OCI-LY7 (cell line): ENCODE results near the gene GRIN3B. TPM values are rescaled to one million over a fixed set of nuclear protein-coding genes. Genes with fewer than 3 reads are reported as not detected.

Source experiments
- BruUV-seq: library from RNA; stranded (reverse); fragments of 400-500 nt; replicated peaks from 2 replicates; lab custom pipeline; 2021; lab: Mats Ljungman, UMichigan
- CTCF ChIA-PET: fragments of 300-600 bp; sonication (Branson Sonifier 250); formaldehyde crosslinking; loops from one replicate; lab custom pipeline; 2022; ENCODE audit warnings: antibody characterized with exemption; ENCODE audit not compliant: unreplicated experiment; lab: Charles Lee
- POLR2A ChIA-PET: fragments of 300-600 bp; sonication (Branson Sonifier 250); formaldehyde crosslinking; loops from one replicate; lab custom pipeline; 2022; ENCODE audit warnings: antibody characterized with exemption; lab: Charles Lee
- DNase-seq: peaks from one replicate; pipeline ENCODE4 v3.0.0-alpha.2; 2015; ENCODE audit warnings: low spot score
- H2AFZ ChIP-seq: fragments of 200-600 bp; sonication (generic), shearing (Covaris generic); 2 replicates; pipeline ENCODE4 v1.6.1; 2014; ENCODE audit warnings: mild to moderate bottlenecking, antibody characterized with exemption, low read length, moderate library complexity
- H3K27ac ChIP-seq: fragments of 200-600 bp; sonication (generic); 2 replicates; pipeline ENCODE4 v1.5.1; 2014; ENCODE audit warnings: mixed run types, low read depth, mild to moderate bottlenecking, moderate library complexity, low read length, inconsistent platforms; ENCODE audit not compliant: poor library complexity, severe bottlenecking
- H3K36me3 ChIP-seq: fragments of 200-600 bp; sonication (generic); 2 replicates; pipeline ENCODE4 v1.6.1; 2014; ENCODE audit warnings: mild to moderate bottlenecking, antibody characterized with exemption, low read length, moderate library complexity, mixed read lengths; ENCODE audit not compliant: insufficient read depth
- H3K4me1 ChIP-seq: fragments of 200-600 bp; sonication (generic); 2 replicates; pipeline ENCODE4 v1.5.1; 2014; ENCODE audit warnings: mild to moderate bottlenecking, low read length; ENCODE audit not compliant: insufficient read depth, poor library complexity, severe bottlenecking
- H3K4me2 ChIP-seq: fragments of 200-600 bp; sonication (generic); 2 replicates; pipeline ENCODE4 v1.6.1; 2014; ENCODE audit warnings: mild to moderate bottlenecking, low read length
- H3K4me3 ChIP-seq: fragments of 200-600 bp; sonication (generic); 2 replicates; pipeline ENCODE4 v1.5.1; 2014; ENCODE audit warnings: mild to moderate bottlenecking, low read depth, low read length; ENCODE audit not compliant: poor library complexity, severe bottlenecking
- H3K79me2 ChIP-seq: fragments of 200-600 bp; sonication (generic); 2 replicates; pipeline ENCODE4 v1.6.1; 2016; ENCODE audit warnings: low read depth, mild to moderate bottlenecking, low read length, moderate library complexity, mixed read lengths; ENCODE audit not compliant: insufficient read depth
- H3K9me2 ChIP-seq: fragments of 200-600 bp; sonication (generic); 2 replicates; pipeline ENCODE4 v1.6.1; 2016; ENCODE audit warnings: mild to moderate bottlenecking, low read length, mixed read lengths; ENCODE audit not compliant: insufficient read depth
- H3K9me3 ChIP-seq: fragments of 200-600 bp; sonication (generic); 2 replicates; pipeline ENCODE4 v1.6.1; 2014; ENCODE audit warnings: mild to moderate bottlenecking, mixed run types, low read length, mixed read lengths
- H4K20me1 ChIP-seq: fragments of 200-600 bp; sonication (generic); 2 replicates; pipeline ENCODE4 v1.6.1; 2014; ENCODE audit warnings: mild to moderate bottlenecking, antibody characterized with exemption, low read length, moderate library complexity, mixed read lengths; ENCODE audit not compliant: insufficient read depth
- CTCF ChIP-seq: fragments of 200-600 bp; sonication (generic); conservative IDR thresholded peaks from 2 replicates; pipeline ENCODE4 v1.5.1; 2014; ENCODE audit warnings: mild to moderate bottlenecking, antibody characterized with exemption, low read length, moderate library complexity, mixed read lengths
- EZH2phosphoT487 ChIP-seq: fragments of 200-600 bp; sonication (generic); IDR thresholded peaks from 2 replicates; pipeline ENCODE4 v1.6.1; 2018; ENCODE audit warnings: low read depth, borderline replicate concordance, mild to moderate bottlenecking, mixed run types, antibody characterized with exemption, low read length, moderate library complexity, mixed read lengths
- intact Hi-C: fragments of 100-400 bp; cut with micrococcal nuclease; formaldehyde crosslinking; loops from one replicate; pipeline ENCODE4 v1.10.0; 2022; ENCODE audit not compliant: unreplicated experiment
- total RNA-seq, 2 experiments: library from RNA; depleted of rRNA in 1 of 2; stranded (reverse); fragments of >200 nt in 1 of 2; shearing (Covaris generic) in 1 of 2; gene quantifications; 2 replicates each; pipeline ENCODE4 v1.2.3, GENCODE V29; 2014 to 2022

The GRIN3B gene
- total RNA-seq, 2 experiments from 2014 or later, result not detected

- Histone ChIP-seq H3K9me2 (no peaks in the 10 kb centered on the region), H3K4me3 (no peak overlapping the region), H3K79me2 (no peaks in the 10 kb centered on the region), H3K4me1 (peaks cover 17% of the 10 kb centered on the region), H4K20me1 (no peaks in the 10 kb centered on the region), H2AFZ (no peak overlapping the region), H3K4me2 (no peak overlapping the region), H3K36me3 (peaks cover 13% of the 10 kb centered on the region; the same call in 1 of the 2 replicates), H3K9me3 (no peaks in the 10 kb centered on the region), H3K27ac (no peak overlapping the region)
- CTCF ChIA-PET, result no interaction called here
- intact Hi-C loops, result no loop called here
- no TSS peak for BruUV-seq
- POLR2A ChIA-PET, result no interaction called here
- TF ChIP-seq EZH2phosphoT487 (no peak), CTCF (no peak)
- DNase-seq, result no peak
Observed at GRCh38 chr19:1053176-1054101, 53.2 kb downstream of the GRIN3B start.

DNA sequence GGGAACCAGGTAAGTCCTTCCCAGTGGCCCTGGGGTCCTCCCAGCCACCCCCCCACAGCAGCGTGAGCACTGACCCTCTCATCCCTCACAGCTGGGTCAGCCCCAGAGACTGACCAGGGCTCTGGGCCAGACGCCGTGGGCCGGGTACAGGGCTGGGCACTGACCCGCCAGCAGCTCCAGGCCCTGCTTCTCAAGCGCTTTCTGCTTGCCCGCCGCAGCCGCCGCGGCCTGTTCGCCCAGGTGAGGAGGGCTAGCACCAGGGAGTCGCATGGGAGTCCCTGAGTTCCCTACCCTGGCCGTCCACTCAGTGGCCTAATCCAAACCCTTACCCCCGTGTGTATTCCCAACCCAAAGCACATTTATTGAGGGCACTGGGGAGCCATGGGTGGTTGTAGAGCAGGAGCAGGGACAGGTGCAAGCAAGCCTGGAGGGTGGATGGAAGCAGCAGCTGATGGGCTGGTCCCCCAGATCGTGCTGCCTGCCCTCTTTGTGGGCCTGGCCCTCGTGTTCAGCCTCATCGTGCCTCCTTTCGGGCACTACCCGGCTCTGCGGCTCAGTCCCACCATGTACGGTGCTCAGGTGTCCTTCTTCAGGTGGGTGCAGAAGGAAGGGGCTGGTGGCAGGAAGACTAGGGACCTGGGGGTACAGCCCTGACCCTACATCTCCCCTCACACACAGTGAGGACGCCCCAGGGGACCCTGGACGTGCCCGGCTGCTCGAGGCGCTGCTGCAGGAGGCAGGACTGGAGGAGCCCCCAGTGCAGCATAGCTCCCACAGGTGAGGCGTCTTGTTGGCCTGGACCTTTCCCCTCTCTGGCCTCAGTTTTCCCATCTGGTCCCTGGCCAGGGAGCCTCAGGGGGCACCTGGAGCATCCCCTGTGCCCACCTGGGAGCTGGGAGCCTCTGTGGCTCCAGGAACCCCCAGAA lies 54.1 kb downstream of the GRIN3B start:
- Histone ChIP-seq H3K4me1 (peaks cover 21% of the 10 kb centered on the region), H2AFZ (no peak overlapping the region), H3K4me2 (no peak overlapping the region), H4K20me1 (no peaks in the 10 kb centered on the region), H3K36me3 (peaks cover 18% of the 10 kb centered on the region; the same call in 1 of the 2 replicates), H3K9me3 (no peaks in the 10 kb centered on the region), H3K4me3 (no peak overlapping the region), H3K79me2 (no peaks in the 10 kb centered on the region), H3K27ac (no peak overlapping the region), H3K9me2 (no peaks in the 10 kb centered on the region)
- no TSS peak for BruUV-seq
- ChIA-PET POLR2A (no interaction called here), CTCF (no interaction called here)
- TF ChIP-seq CTCF (no peak), EZH2phosphoT487 (no peak)
- intact Hi-C loops, result loop anchor here (5.0 kb wide), 1 partner anchor 138 kb away; no protein-coding TSS in a partner anchor
- DNase-seq, result no peak
